A549 (cell line): ENCODE measurements around the gene ZSCAN10. TPM values are rescaled to one million over a fixed set of nuclear protein-coding genes. Genes with fewer than 3 reads are reported as not detected.

Source experiments
- ATAC-seq, 2 experiments: fragments of 200-7000 bp in 1 of 2; fragments of >200 bp in 1 of 2; cut with Nextera tagmentation in 1 of 2; cut with Tn5 transposase in 1 of 2; 3 replicates each; pipeline versions ENCODE4 v1.8.0 to v1.9.1; 2018 to 2020; ENCODE audit warnings: mild to moderate bottlenecking in 1 of 2, moderate library complexity in 1 of 2
- CTCF ChIA-PET: fragments of 300-600 bp; sonication (Branson Sonifier 250); formaldehyde crosslinking; extraction: SDS; loops from one replicate; lab custom pipeline; 2021; ENCODE audit warnings: antibody characterized with exemption, inconsistent platforms; lab: Yijun Ruan, JAX
- POLR2A ChIA-PET: fragments of 350-600 bp; formaldehyde crosslinking; extraction: SDS; loops from one replicate; lab custom pipeline; 2021; ENCODE audit warnings: antibody characterized with exemption, inconsistent platforms; lab: Yijun Ruan, JAX
- DNase-seq, 2 experiments: peaks; one replicate each; pipeline versions ENCODE4 v3.0.0 to v3.0.0-alpha.2; 2011 to 2016; ENCODE audit warnings: low read depth in 1 of 2, low spot score in 1 of 2
- FAIRE-seq: peaks from 2 replicates; lab custom pipeline; 2011; peaks lifted over from hg19 to GRCh38; lab: Jason Lieb, UNC
- H3K27ac ChIP-seq, 2 experiments: fragments of >200 bp; sonication (Bioruptor Twin); formaldehyde crosslinking; 3 replicates each; pipeline ENCODE4 v1.5.1; 2016 to 2017
- H3K4me1 ChIP-seq: fragments of >200 bp; sonication (Bioruptor Twin); formaldehyde crosslinking; 3 replicates; pipeline ENCODE4 v1.6.1; 2016
- H3K4me2 ChIP-seq: fragments of >200 bp; sonication (Bioruptor Twin); formaldehyde crosslinking; 3 replicates; pipeline ENCODE4 v1.6.1; 2016
- H3K4me3 ChIP-seq: fragments of >200 bp; sonication (Bioruptor Twin); formaldehyde crosslinking; 3 replicates; pipeline ENCODE4 v1.5.1; 2016
- H3K9me3 ChIP-seq: fragments of >200 bp; sonication (Bioruptor Twin); formaldehyde crosslinking; 3 replicates; pipeline ENCODE4 v1.6.1; 2016
- CBX2 ChIP-seq: fragments of 200-600 bp; sonication (generic); IDR thresholded peaks from 2 replicates; pipeline ENCODE4 v1.6.1; 2016; ENCODE audit warnings: low read depth, mild to moderate bottlenecking, borderline replicate concordance
- CBX8 ChIP-seq: fragments of 200-600 bp; sonication (generic); IDR thresholded peaks from 2 replicates; pipeline ENCODE4 v1.6.1; 2016
- EHF ChIP-seq: fragments of 250-450 bp; sonication (Bioruptor Pico); IDR thresholded peaks from 2 replicates; pipeline ENCODE4 v1.5.0; 2020; ENCODE audit warnings: mild to moderate bottlenecking
- FOSL2 ChIP-seq, 2 experiments: fragments of 450-650 bp in 1 of 2; fragments of >200 bp in 1 of 2; sonication (Bioruptor Twin) in 1 of 2; formaldehyde crosslinking; IDR thresholded peaks; 2 replicates each; pipeline versions ENCODE4 v1.5.0 to v1.6.1; 2016 to 2020; ENCODE audit warnings: mild to moderate bottlenecking in 1 of 2, moderate library complexity in 1 of 2
- FOXS1 ChIP-seq: fragments of 250-450 bp; sonication (Bioruptor Pico); IDR thresholded peaks from 2 replicates; pipeline ENCODE4 v1.5.0; 2020; ENCODE audit warnings: mild to moderate bottlenecking, moderate library complexity
- GATA3 ChIP-seq: IDR thresholded peaks from 2 replicates; pipeline ENCODE4 v1.6.1; 2012; ENCODE audit warnings: borderline replicate concordance
- HOXA7 ChIP-seq: fragments of 250-450 bp; sonication (Bioruptor Pico); IDR thresholded peaks from 2 replicates; pipeline ENCODE4 v1.5.0; 2020; ENCODE audit warnings: mild to moderate bottlenecking, moderate library complexity
- MYC ChIP-seq: IDR thresholded peaks from 2 replicates; pipeline ENCODE4 v1.6.1; 2012; ENCODE audit warnings: mild to moderate bottlenecking, inconsistent platforms, low read length, improper control_type of control experiment, borderline replicate concordance
- NPAS2 ChIP-seq: fragments of 250-450 bp; sonication (Bioruptor Pico); IDR thresholded peaks from 2 replicates; pipeline ENCODE4 v1.8.0; 2022; ENCODE audit warnings: mild to moderate bottlenecking, moderate library complexity, borderline replicate concordance
- POLR2A ChIP-seq: IDR thresholded peaks from 2 replicates; pipeline ENCODE4 v1.6.1; 2012; ENCODE audit warnings: mild to moderate bottlenecking, low read length
- RARB ChIP-seq: fragments of 250-450 bp; sonication (Bioruptor Pico); IDR thresholded peaks from 2 replicates; pipeline ENCODE4 v1.8.0; 2021; ENCODE audit warnings: mild to moderate bottlenecking, moderate library complexity
- RCOR1 ChIP-seq: fragments of 150-350 bp; IDR thresholded peaks from 2 replicates; pipeline ENCODE4 v1.6.1; 2014; ENCODE audit warnings: antibody characterized with exemption, low read length, low read depth
- RFX5 ChIP-seq: fragments of 450-650 bp; IDR thresholded peaks from 2 replicates; pipeline ENCODE4 v1.7.1; 2014; ENCODE audit warnings: antibody characterized with exemption, mild to moderate bottlenecking, moderate library complexity
- RNF2 ChIP-seq: fragments of 200-600 bp; sonication (generic); IDR thresholded peaks from 2 replicates; pipeline ENCODE4 v1.6.1; 2016; ENCODE audit warnings: low read depth, mild to moderate bottlenecking, antibody characterized with exemption, moderate library complexity, borderline replicate concordance
- SREBF2 ChIP-seq: fragments of 450-650 bp; IDR thresholded peaks from 2 replicates; pipeline ENCODE4 v1.6.1; 2014; ENCODE audit warnings: mild to moderate bottlenecking, moderate library complexity
- ZC3H11A ChIP-seq: fragments of 450-650 bp; IDR thresholded peaks from 2 replicates; pipeline ENCODE4 v1.6.1; 2014; ENCODE audit warnings: antibody characterized with exemption, mild to moderate bottlenecking
- ZNF302 ChIP-seq: fragments of 250-450 bp; sonication (Bioruptor Pico); IDR thresholded peaks from 2 replicates; pipeline ENCODE4 v1.9.0; 2021; ENCODE audit warnings: inconsistent platforms, mild to moderate bottlenecking, moderate library complexity
- WGBS: methylation state at CpG from one replicate; pipeline ENCODE4 v1.1.6; 2017; ENCODE audit errors: missing lambda C conversion rate; 5-methylcytosine and 5-hydroxymethylcytosine counted together
- polyA plus RNA-seq, 4 experiments: library from polyadenylated mRNA; depleted of rRNA in 3 of 4; stranded (reverse); fragments of >200 nt; fragmentation: RNase III in 1 of 4; extraction: RNeasy Plus Mini Kit Qiagen cat#74134 plus additional on column Dnase treatment in 1 of 4; gene quantifications; 2 replicates in 3 of 4; 3 replicates in 1 of 4; pipeline ENCODE4 v1.2.3, GENCODE V29; 2011 to 2017
- TF ChIP-seq, protein P1 (sequence below): fragments of >200 bp; sonication (Bioruptor Twin); formaldehyde crosslinking; IDR thresholded peaks from 3 replicates; pipeline ENCODE4 v1.5.1; 2016
- TF ChIP-seq, protein P2 (sequence below): fragments of 250-450 bp; sonication (Bioruptor Pico); IDR thresholded peaks from 2 replicates; pipeline ENCODE4 v1.5.0; 2020; ENCODE audit warnings: low read depth, mild to moderate bottlenecking, moderate library complexity
- TF ChIP-seq, protein P3 (sequence below): fragments of 450-650 bp; IDR thresholded peaks from 2 replicates; pipeline ENCODE4 v1.6.1; 2014; ENCODE audit warnings: antibody characterized with exemption
- TF ChIP-seq, protein P4 (sequence below): fragments of >200 bp; sonication (Bioruptor Twin); formaldehyde crosslinking; IDR thresholded peaks from 3 replicates; pipeline ENCODE4 v1.6.1; 2016

ZSCAN10 gene
- polyA plus RNA-seq, 2 of the 4 experiments (the other 2 are of a cell fraction) = 0.08 TPM; not detected in 1

DNA sequence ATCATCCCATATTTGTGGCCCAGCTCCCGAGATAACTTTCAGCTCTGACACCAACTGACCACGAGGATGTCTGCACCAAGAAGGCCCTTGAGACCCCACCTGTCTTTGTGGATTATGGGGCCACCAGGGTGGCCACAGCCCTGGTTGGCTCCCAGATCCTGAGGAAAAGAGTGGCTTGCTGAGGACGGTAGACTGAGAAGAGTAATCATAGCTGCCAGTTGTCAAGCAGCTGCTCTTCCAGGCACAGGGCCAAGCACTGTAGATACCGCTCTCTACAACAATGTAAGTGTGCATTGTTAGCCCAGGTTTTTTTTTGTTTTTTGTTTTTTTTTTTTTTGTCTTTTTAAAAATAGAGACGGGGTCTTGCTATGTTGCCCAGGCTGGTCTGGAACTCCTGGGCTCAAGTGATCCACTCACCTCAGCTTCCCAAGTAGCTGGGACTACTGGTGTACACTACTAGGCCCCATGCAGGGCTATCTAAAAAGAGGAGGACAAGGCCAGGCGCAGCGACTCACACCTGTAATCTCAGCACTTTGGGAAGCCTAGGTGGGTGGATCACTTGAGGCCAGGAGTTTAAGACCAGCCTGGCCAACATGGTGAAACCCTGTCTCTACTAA lies 22.9 kb upstream of the ZSCAN10 start:
- no peak overlapping the region for H3K27ac ChIP-seq
- ATAC-seq = no peak
- H3K4me2 ChIP-seq = no peak overlapping the region
- peaks cover 8% of the 10 kb centered on the region; the same call in 1 of the 3 replicates for H3K4me1 ChIP-seq
- POLR2A ChIA-PET = interaction anchor here (0.9 kb wide), 2 partner anchors 13 to 16 kb away, joined by 3 to 5 read pairs; partner anchors contain the start of gene ZNF213
- no peak overlapping the region for H3K4me3 ChIP-seq
- whole genome bisulfite sequencing = 79% methylated on average over 7 of the region's 7 CpGs
- H3K9me3 ChIP-seq = no peaks in the 10 kb centered on the region
- FAIRE-seq = no peak
- CTCF ChIA-PET = interaction anchor here (1.0 to 7.2 kb wide), 6 partner anchors 9 to 91 kb away, joined by 3 to 45 read pairs (median 7); partner anchors contain the start of gene ZNF205
- DNase-seq = no peak
- TF ChIP-seq MYC (no peak), EHF (CRISPR knock-in tag) (no peak), RCOR1 (no peak), FOXS1 (no peak), CBX8 (no peak), RARB (no peak), RNF2 (no peak), SREBF2 (no peak)
- TF ChIP-seq, protein P1, sequence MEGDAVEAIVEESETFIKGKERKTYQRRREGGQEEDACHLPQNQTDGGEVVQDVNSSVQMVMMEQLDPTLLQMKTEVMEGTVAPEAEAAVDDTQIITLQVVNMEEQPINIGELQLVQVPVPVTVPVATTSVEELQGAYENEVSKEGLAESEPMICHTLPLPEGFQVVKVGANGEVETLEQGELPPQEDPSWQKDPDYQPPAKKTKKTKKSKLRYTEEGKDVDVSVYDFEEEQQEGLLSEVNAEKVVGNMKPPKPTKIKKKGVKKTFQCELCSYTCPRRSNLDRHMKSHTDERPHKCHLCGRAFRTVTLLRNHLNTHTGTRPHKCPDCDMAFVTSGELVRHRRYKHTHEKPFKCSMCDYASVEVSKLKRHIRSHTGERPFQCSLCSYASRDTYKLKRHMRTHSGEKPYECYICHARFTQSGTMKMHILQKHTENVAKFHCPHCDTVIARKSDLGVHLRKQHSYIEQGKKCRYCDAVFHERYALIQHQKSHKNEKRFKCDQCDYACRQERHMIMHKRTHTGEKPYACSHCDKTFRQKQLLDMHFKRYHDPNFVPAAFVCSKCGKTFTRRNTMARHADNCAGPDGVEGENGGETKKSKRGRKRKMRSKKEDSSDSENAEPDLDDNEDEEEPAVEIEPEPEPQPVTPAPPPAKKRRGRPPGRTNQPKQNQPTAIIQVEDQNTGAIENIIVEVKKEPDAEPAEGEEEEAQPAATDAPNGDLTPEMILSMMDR = no peak

DNA sequence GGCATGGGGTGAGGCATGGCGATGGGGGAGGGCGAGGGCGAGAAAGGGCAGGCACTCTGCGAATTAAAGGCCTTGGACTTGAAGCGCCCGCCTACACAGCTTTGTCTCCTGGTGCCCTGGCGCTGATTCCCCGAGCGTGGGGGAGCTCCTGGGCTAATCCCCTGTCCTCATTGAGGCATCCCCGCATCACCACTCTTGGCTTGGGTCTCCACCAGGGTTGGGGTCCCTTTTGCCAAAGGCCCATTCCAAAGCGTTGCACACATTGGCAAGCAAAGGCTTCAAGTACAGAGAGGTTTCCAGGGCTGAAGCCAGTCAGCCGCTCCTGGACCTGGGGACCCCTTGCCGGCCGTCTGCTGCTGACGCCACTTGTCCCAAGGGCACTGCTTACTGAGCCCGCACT lies 21.3 kb upstream of the ZSCAN10 start:
- FAIRE-seq (no peak), ATAC-seq (no peak), DNase-seq (no peak)
- ChIA-PET POLR2A (interaction anchor here (0.8 to 1.0 kb wide), 2 partner anchors 14 kb away, joined by 3 read pairs; partner anchors contain the start of gene ZNF213), CTCF (interaction anchor here (0.8 to 7.2 kb wide), 7 partner anchors 9 to 61 kb away, joined by 3 to 45 read pairs (median 3); no protein-coding TSS in a partner anchor)
- TF ChIP-seq ZC3H11A = no peak
- peaks cover 8% of the 10 kb centered on the region; the same call in 1 of the 3 replicates for H3K4me1 ChIP-seq
- no peak overlapping the region for H3K4me3 ChIP-seq
- H3K4me2 ChIP-seq = no peak overlapping the region
- H3K27ac ChIP-seq = no peak overlapping the region
- H3K9me3 ChIP-seq = no peaks in the 10 kb centered on the region
- 96% methylated on average over 15 of the region's 16 CpGs for WGBS

DNA sequence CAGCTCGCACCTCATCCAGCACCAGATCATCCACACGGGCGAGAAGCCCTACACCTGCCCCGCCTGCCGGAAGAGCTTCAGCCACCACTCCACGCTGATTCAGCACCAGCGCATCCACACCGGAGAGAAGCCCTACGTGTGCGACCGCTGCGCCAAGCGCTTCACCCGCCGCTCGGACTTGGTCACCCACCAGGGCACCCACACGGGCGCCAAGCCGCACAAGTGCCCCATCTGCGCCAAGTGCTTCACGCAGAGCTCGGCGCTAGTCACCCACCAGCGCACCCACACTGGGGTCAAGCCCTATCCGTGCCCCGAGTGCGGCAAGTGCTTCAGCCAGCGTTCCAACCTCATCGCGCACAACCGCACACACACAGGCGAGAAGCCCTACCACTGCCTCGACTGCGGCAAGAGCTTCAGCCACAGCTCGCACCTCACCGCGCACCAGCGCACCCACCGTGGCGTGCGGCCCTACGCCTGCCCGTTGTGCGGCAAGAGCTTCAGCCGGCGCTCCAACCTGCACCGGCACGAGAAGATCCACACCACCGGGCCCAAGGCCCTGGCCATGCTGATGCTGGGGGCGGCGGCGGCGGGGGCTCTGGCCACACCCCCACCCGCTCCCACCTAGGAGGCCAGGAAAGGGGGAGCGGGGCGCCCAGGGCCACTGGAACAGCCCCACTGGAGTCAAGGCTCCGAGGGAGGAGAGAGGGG lies 20.8 kb upstream of the ZSCAN10 start:
- DNase-seq (no peak), FAIRE-seq (no peak), ATAC-seq (no peak)
- POLR2A ChIA-PET = interaction anchor here (0.8 to 1.0 kb wide), 2 partner anchors 13 to 15 kb away, joined by 3 read pairs; partner anchors contain the start of gene ZNF213
- Histone ChIP-seq H3K9me3 (no peaks in the 10 kb centered on the region), H3K4me2 (no peak overlapping the region), H3K4me3 (no peak overlapping the region), H3K27ac (no peak overlapping the region), H3K4me1 (peaks cover 4% of the 10 kb centered on the region; the same call in 1 of the 3 replicates)
- WGBS = 93% methylated on average over 31 of the region's 57 CpGs
- CTCF ChIA-PET = interaction anchor here (0.7 to 7.2 kb wide), 9 partner anchors 9 to 61 kb away, joined by 3 to 45 read pairs (median 3); partner anchors contain the start of gene ZNF213
- TF ChIP-seq POLR2A = no peak
- no peak for TF ChIP-seq RFX5
- TF ChIP-seq FOSL2 (IDR thresholded peaks at IDR 0.05) = no peak
- no peak for TF ChIP-seq FOSL2 (CRISPR knock-in tag; IDR thresholded peaks at IDR 0.05)
- no peak for TF ChIP-seq CBX2

DNA sequence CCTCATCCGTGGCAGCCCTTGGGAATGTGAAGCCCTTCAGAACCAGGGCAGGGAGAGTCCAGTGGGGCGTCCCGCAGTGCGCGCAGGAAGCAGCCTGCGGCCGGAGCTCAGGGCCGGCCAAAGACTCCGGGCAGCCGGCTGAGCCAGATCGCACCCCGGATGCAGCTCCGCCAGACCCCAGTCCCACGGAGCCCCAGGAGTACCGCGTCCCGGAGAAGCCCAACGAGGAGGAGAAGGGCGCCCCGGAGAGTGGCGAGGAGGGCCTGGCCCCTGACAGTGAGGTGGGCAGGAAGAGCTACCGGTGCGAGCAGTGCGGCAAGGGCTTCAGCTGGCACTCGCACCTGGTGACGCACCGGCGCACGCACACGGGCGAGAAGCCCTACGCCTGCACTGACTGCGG lies 20.2 kb upstream of the ZSCAN10 start:
- CTCF ChIA-PET = interaction anchor here (0.7 to 7.2 kb wide), 8 partner anchors 10 to 77 kb away, joined by 3 to 45 read pairs (median 4); partner anchors contain the start of gene ZNF213
- no peak for FAIRE-seq
- Histone ChIP-seq H3K4me2 (no peak overlapping the region), H3K9me3 (no peaks in the 10 kb centered on the region), H3K27ac (no peak overlapping the region), H3K4me1 (peaks cover 4% of the 10 kb centered on the region; the same call in 1 of the 3 replicates), H3K4me3 (no peak overlapping the region)
- POLR2A ChIA-PET = interaction anchor here (0.6 to 1.0 kb wide), 2 partner anchors 13 to 72 kb away, joined by 3 read pairs; no protein-coding TSS in a partner anchor
- WGBS = 93% methylated on average over 23 of the region's 33 CpGs
- no peak for DNase-seq
- no peak for ATAC-seq
- TF ChIP-seq GATA3 (no peak), HOXA7 (CRISPR knock-in tag) (no peak), NPAS2 (CRISPR knock-in tag) (no peak), ZC3H11A (no peak), ZNF302 (CRISPR knock-in tag) (no peak)
- TF ChIP-seq, protein P1 = no peak
- TF ChIP-seq, protein P2, sequence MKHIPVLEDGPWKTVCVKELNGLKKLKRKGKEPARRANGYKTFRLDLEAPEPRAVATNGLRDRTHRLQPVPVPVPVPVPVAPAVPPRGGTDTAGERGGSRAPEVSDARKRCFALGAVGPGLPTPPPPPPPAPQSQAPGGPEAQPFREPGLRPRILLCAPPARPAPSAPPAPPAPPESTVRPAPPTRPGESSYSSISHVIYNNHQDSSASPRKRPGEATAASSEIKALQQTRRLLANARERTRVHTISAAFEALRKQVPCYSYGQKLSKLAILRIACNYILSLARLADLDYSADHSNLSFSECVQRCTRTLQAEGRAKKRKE (CRISPR knock-in tag) = no peak
- TF ChIP-seq, protein P3, sequence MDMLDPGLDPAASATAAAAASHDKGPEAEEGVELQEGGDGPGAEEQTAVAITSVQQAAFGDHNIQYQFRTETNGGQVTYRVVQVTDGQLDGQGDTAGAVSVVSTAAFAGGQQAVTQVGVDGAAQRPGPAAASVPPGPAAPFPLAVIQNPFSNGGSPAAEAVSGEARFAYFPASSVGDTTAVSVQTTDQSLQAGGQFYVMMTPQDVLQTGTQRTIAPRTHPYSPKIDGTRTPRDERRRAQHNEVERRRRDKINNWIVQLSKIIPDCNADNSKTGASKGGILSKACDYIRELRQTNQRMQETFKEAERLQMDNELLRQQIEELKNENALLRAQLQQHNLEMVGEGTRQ = no peak
- TF ChIP-seq, protein P4, sequence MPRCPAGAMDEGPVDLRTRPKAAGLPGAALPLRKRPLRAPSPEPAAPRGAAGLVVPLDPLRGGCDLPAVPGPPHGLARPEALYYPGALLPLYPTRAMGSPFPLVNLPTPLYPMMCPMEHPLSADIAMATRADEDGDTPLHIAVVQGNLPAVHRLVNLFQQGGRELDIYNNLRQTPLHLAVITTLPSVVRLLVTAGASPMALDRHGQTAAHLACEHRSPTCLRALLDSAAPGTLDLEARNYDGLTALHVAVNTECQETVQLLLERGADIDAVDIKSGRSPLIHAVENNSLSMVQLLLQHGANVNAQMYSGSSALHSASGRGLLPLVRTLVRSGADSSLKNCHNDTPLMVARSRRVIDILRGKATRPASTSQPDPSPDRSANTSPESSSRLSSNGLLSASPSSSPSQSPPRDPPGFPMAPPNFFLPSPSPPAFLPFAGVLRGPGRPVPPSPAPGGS = no peak
